ENCODE data around the gene IL1B. TPM values are rescaled to one million over a fixed set of nuclear protein-coding genes. Genes with fewer than 3 reads are reported as not detected.

The IL1B gene
- total and polyA plus RNA-seq, 2 of the 8 experiments (the other 6 are each of a cell fraction or from before 2014, with no cell fraction given): not detected

DNA sequence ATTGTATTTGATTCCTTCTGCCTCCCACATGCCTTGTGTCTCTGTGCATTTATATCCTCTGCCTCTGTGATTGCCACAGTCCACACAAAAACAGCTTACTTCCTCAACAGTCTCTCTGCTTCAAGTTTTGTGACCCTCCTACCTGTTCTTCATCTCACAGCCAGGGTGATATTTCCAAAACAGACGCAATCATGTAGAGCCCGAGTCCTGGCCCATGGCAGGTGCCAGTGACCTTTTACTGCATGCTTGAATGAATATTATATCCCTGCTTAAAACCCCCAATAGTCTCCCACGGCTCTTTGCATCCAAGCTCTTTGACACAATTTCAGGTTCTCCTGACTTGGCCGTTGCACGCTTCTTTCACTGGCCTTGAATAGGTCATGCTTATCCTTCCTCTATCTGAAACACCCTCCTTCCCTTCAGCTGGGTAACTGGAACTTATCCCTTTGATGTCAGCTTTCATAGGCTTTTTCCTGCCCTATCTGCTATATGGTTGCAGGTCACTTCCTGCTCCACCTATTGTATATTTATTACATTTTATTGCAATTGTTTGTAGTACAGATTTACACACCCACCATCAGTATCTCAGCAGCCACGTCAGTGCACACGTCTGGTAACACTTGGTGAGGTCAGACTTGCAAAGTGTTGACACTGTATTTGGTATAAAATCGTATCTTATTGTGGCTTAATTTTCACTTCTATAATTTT lies 29.7 kb upstream of the IL1B start:
- POLR2A ChIA-PET (ENCODE audit: partially characterized antibody): no interaction called here
- H3K4ac ChIP-seq (replicated peaks; ENCODE audit: insufficient read length, low read depth, low read length): no peak overlapping the region
- H3K79me2 ChIP-seq (ENCODE audit: control insufficient read depth in 1 of 2, insufficient read depth in 2 of 2, low read length in 2 of 2): no peaks in the 10 kb centered on the region
- H3K23me2 ChIP-seq (ENCODE audit: low read depth, low read length): peaks cover 3% of the 10 kb centered on the region; the same call in 1 of the 2 replicates
- no peak overlapping the region for H3K27ac ChIP-seq (ENCODE audit: low read depth, low read length)
- peaks cover 32 to 38% of the 10 kb centered on the region in 2 experiments for H3K9me3 ChIP-seq (ENCODE audit: insufficient read depth in 2 of 2, low read depth in 1 of 2, low read length in 1 of 2)
- H2BK120ac ChIP-seq (replicated peaks; ENCODE audit: low read depth, low read length): no peak overlapping the region
- no peak overlapping the region for H3K18ac ChIP-seq (ENCODE audit: extremely low read depth, low read length)
- no peak for DNase-seq (ENCODE audit: low read depth in 1 of 2, low spot score in 2 of 2)
- H4K20me1 ChIP-seq (replicated peaks in 1 of 2; ENCODE audit: control insufficient read depth in 1 of 2, insufficient read depth in 2 of 2, low read length in 2 of 2): no peaks in the 10 kb centered on the region
- no peak for FAIRE-seq
- H2BK12ac ChIP-seq (ENCODE audit: low read depth, low read length): no peak overlapping the region
- H3K4me3 ChIP-seq (ENCODE audit: extremely low read depth in 1 of 4, insufficient read depth in 2 of 4, low read depth in 3 of 4, low read length in 4 of 4): no peak overlapping the region
- WGBS, 2 experiments (ENCODE audit: extremely low coverage in 1 of 2, insufficient coverage in 1 of 2, insufficient read length in 1 of 2, insufficient replicate concordance in 2 of 2, low coverage in 1 of 2, low lambda C conversion rate in 2 of 2, missing lambda C conversion rate in 1 of 2): 85% methylated on average over 8 of the region's 8 CpGs; no CpG with 5 or more reads in 1 of the 2 experiments
- no peaks in the 10 kb centered on the region; a peak in 1 of 8 replicates for H3K36me3 ChIP-seq (ENCODE audit: control insufficient read depth in 2 of 4, insufficient read depth in 4 of 4, low read length in 3 of 4)
- no peak overlapping the region for H3K4me2 ChIP-seq (ENCODE audit: insufficient read depth in 1 of 2, low read depth in 2 of 2, low read length in 2 of 2)
- peaks cover 0 to 7% (median 4%) of the 10 kb centered on the region in 4 experiments; a peak in 2 of 7 replicates for H3K4me1 ChIP-seq (replicated peaks in 1 of 4; ENCODE audit: control insufficient read depth in 3 of 4, insufficient read depth in 4 of 4, low read length in 3 of 4)
- H2AK5ac ChIP-seq (ENCODE audit: low read depth, low read length): no peak overlapping the region
- CTCF ChIA-PET (ENCODE audit: partially characterized antibody): interaction anchor here (1.2 to 1.7 kb wide), 2 partner anchors 12 to 19 kb away, joined by 3 to 5 read pairs; no protein-coding TSS in a partner anchor
- no peak overlapping the region for H4K5ac ChIP-seq (ENCODE audit: insufficient read length, low read depth, low read length)
- H2BK5ac ChIP-seq (ENCODE audit: low read depth, low read length): no peak overlapping the region
- no peak overlapping the region for H3K14ac ChIP-seq (ENCODE audit: insufficient read length)
- H4K8ac ChIP-seq (ENCODE audit: extremely low read depth, insufficient read depth, low read length): no peak overlapping the region
- H2BK20ac ChIP-seq (ENCODE audit: low read length): no peak overlapping the region
- H2BK15ac ChIP-seq (ENCODE audit: low read length): no peak overlapping the region
- H4K91ac ChIP-seq (replicated peaks; ENCODE audit: insufficient read length, low read length): no peak overlapping the region
- H3K23ac ChIP-seq (ENCODE audit: insufficient read length): no peak overlapping the region
- no peak overlapping the region for H3K9ac ChIP-seq (replicated peaks in 1 of 4; ENCODE audit: extremely low read depth in 1 of 4, low read depth in 3 of 4, low read length in 3 of 4)
- no peaks in the 10 kb centered on the region for H3K27me3 ChIP-seq (replicated peaks in 1 of 4; ENCODE audit: control insufficient read depth in 3 of 4, extremely low read depth in 1 of 4, insufficient read depth in 3 of 4, low read length in 3 of 4)
- H2AFZ ChIP-seq (ENCODE audit: low read length): no peak overlapping the region
- peak overlapping the region; percentile 2 for H3K56ac ChIP-seq (replicated peaks; ENCODE audit: insufficient read length, low read depth, low read length)
- H3K79me1 ChIP-seq (ENCODE audit: low read depth, low read length): no peaks in the 10 kb centered on the region
- no peak for TF ChIP-seq SAP30 (IDR thresholded peaks at IDR 0.05; ENCODE audit: insufficient read depth, insufficient replicate concordance, low read length)
- no peak for TF ChIP-seq KDM1A (IDR thresholded peaks at IDR 0.05; ENCODE audit: borderline replicate concordance, low read length)
- TF ChIP-seq TBP (IDR thresholded peaks at IDR 0.05; ENCODE audit: low read depth, low read length): no peak
- TF ChIP-seq RNF2 (IDR thresholded peaks at IDR 0.05; ENCODE audit: borderline replicate concordance, low read depth, low read length, missing control alignments, poor library complexity, severe bottlenecking): no peak
- no peak for TF ChIP-seq CBX8 (IDR thresholded peaks at IDR 0.05; ENCODE audit: borderline replicate concordance, low read depth, low read length)
- no peak for TF ChIP-seq EGR1 (IDR thresholded peaks at IDR 0.05; ENCODE audit: borderline replicate concordance, low read depth, low read length)
- no peak for TF ChIP-seq FOSL1 (IDR thresholded peaks at IDR 0.05; ENCODE audit: insufficient read depth, low read depth, low read length)
- TF ChIP-seq, protein P1, sequence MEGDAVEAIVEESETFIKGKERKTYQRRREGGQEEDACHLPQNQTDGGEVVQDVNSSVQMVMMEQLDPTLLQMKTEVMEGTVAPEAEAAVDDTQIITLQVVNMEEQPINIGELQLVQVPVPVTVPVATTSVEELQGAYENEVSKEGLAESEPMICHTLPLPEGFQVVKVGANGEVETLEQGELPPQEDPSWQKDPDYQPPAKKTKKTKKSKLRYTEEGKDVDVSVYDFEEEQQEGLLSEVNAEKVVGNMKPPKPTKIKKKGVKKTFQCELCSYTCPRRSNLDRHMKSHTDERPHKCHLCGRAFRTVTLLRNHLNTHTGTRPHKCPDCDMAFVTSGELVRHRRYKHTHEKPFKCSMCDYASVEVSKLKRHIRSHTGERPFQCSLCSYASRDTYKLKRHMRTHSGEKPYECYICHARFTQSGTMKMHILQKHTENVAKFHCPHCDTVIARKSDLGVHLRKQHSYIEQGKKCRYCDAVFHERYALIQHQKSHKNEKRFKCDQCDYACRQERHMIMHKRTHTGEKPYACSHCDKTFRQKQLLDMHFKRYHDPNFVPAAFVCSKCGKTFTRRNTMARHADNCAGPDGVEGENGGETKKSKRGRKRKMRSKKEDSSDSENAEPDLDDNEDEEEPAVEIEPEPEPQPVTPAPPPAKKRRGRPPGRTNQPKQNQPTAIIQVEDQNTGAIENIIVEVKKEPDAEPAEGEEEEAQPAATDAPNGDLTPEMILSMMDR (IDR thresholded peaks at IDR 0.05; ENCODE audit: control extremely low read depth in 1 of 3, insufficient read depth in 1 of 3, low read depth in 1 of 3, low read length in 3 of 3): no peak
- no peak for TF ChIP-seq KDM5A (IDR thresholded peaks at IDR 0.05; ENCODE audit: low read length)
- no peak for TF ChIP-seq BACH1 (IDR thresholded peaks at IDR 0.05; ENCODE audit: low read length)

Measured in H1 (cell line).